Vagina (tissue), 2 donors: ENCODE data around the gene OTOGL. TPM values are rescaled to one million over a fixed set of nuclear protein-coding genes. Genes with fewer than 3 reads are reported as not detected.

Experiments used
- DNase-seq, 2 donors: peaks; one replicate each; pipeline ENCODE4 v3.0.0-alpha.2; 2017; ENCODE audit errors: extremely low spot score in 2 of 2
- H3K27ac ChIP-seq: fragments of 200-600 bp; sonication (generic); one replicate; pipeline ENCODE4 v1.5.1; 2019
- H3K27me3 ChIP-seq: fragments of 200-600 bp; sonication (generic); one replicate; pipeline ENCODE4 v1.5.1; 2019
- H3K36me3 ChIP-seq, 2 donors: fragments of 200-600 bp; sonication (generic); one replicate each; pipeline ENCODE4 v1.5.1; 2017 to 2019
- H3K4me1 ChIP-seq: fragments of 200-600 bp; sonication (generic); one replicate; pipeline ENCODE4 v1.5.1; 2019
- H3K4me3 ChIP-seq, 2 donors: fragments of 200-600 bp; sonication (generic); 1 replicate in 1 of 2; 2 replicates in 1 of 2; pipeline ENCODE4 v1.5.1; 2016 to 2019
- H3K9me3 ChIP-seq: fragments of 200-600 bp; sonication (generic); one replicate; pipeline ENCODE4 v1.5.1; 2019
- POLR2A ChIP-seq, 2 donors: fragments of 450-650 bp; IDR thresholded peaks; one replicate each; pipeline ENCODE4 v1.6.1; 2017; ENCODE audit warnings: antibody characterized with exemption in 2 of 2, mild to moderate bottlenecking in 2 of 2, moderate library complexity in 2 of 2
- POLR2AphosphoS5 ChIP-seq, 2 donors: sonication (generic); formaldehyde crosslinking; IDR thresholded peaks; one replicate each; pipeline ENCODE4 v1.9.0; 2017; ENCODE audit warnings: antibody characterized with exemption in 2 of 2, mild to moderate bottlenecking in 2 of 2, low read depth in 1 of 2; ENCODE audit not compliant: insufficient read depth in 1 of 2
- intact Hi-C: fragments of 100-400 bp; cut with DNase I; formaldehyde crosslinking; loops from one replicate; pipeline ENCODE4 v1.15.1; 2023
- total RNA-seq: library from RNA; depleted of rRNA; stranded (reverse); fragments of >200 nt; gene quantifications from one replicate; pipeline ENCODE4 v1.2.3, GENCODE V29; 2016
- TF ChIP-seq, protein P1 (sequence below), 3 experiments: fragments of 450-650 bp in 2 of 3; fragments of 200-600 bp in 1 of 3; sonication (generic) in 1 of 3; IDR thresholded peaks; one replicate each; pipeline ENCODE4 v1.5.1; 2017 to 2019; ENCODE audit warnings: antibody characterized with exemption in 3 of 3, mild to moderate bottlenecking in 2 of 3, moderate library complexity in 2 of 3

Gene OTOGL
- total RNA-seq, 1 donor from 2014 or later = under 0.01 TPM

DNA sequence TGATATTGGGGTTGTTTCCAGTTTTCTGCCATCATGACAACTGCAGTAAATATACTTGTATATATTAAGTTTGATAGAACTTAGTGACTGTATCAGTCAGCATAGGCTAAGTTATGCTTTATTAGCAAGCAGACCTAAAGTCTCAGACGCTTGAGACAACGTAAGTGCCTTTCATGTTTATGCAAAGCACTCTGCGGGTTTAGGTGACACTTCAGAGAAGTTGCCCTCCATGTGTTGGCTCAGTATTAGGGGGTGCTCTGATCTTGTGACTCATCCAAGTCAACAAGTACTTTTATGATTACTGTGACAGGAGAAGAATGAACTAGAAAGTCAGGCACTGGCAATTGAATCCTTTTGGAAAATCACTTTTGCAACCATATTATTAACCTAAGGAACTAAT is 13.3 kb upstream of the OTOGL start:
- H3K27me3 ChIP-seq = no peaks in the 10 kb centered on the region
- H3K36me3 ChIP-seq = no peaks in the 10 kb centered on the region
- intact Hi-C loops = no loop called here
- no peaks in the 10 kb centered on the region for H3K4me1 ChIP-seq
- TF ChIP-seq, protein P1, sequence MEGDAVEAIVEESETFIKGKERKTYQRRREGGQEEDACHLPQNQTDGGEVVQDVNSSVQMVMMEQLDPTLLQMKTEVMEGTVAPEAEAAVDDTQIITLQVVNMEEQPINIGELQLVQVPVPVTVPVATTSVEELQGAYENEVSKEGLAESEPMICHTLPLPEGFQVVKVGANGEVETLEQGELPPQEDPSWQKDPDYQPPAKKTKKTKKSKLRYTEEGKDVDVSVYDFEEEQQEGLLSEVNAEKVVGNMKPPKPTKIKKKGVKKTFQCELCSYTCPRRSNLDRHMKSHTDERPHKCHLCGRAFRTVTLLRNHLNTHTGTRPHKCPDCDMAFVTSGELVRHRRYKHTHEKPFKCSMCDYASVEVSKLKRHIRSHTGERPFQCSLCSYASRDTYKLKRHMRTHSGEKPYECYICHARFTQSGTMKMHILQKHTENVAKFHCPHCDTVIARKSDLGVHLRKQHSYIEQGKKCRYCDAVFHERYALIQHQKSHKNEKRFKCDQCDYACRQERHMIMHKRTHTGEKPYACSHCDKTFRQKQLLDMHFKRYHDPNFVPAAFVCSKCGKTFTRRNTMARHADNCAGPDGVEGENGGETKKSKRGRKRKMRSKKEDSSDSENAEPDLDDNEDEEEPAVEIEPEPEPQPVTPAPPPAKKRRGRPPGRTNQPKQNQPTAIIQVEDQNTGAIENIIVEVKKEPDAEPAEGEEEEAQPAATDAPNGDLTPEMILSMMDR (IDR thresholded peaks at IDR 0.05) = no peak
- H3K9me3 ChIP-seq = no peaks in the 10 kb centered on the region
- no peak overlapping the region for H3K4me3 ChIP-seq
- no peak overlapping the region for H3K27ac ChIP-seq
- no peak for DNase-seq

DNA sequence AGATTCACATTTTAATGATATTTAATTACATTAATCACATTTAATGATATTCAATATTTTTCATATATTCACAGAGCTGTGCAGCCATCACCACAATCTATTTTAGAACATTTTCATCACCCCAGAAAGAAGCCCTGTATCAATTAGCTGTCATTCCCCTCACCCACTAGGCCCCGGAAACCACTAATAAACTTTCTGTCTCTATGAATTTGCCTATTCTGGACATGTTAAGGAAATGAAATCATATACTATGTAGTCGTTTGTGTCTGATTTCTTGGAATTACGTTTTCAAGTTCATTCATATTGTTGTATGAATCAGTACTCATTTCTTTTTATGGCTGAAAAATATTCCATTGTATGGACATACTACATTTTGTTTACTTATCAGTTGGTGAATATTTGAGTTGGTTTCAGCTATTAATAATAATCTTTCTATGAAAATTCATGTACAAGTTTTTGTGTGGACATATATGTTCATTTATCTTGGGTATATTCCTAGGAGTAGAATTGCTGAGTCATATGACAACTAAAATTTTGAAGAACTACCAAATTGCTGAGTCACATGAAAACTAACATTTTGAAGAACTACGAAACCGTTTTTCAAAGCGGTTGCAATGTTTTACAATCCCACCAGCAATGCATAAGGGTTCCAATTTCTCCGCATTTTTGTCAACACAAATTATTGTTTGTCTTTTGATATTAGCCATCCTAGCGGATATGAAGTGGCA is 11.7 kb upstream of the OTOGL start:
- intact Hi-C loops = no loop called here
- Histone ChIP-seq H3K9me3 (no peaks in the 10 kb centered on the region), H3K27me3 (no peaks in the 10 kb centered on the region), H3K4me1 (no peaks in the 10 kb centered on the region), H3K27ac (no peak overlapping the region), H3K4me3 (no peak overlapping the region), H3K36me3 (no peaks in the 10 kb centered on the region)
- TF ChIP-seq POLR2AphosphoS5 (IDR thresholded peaks at IDR 0.05; ENCODE audit: insufficient read depth in 1 of 2, low read depth in 1 of 2) (no peak), POLR2A (IDR thresholded peaks at IDR 0.05) (no peak)
- no peak for DNase-seq

DNA sequence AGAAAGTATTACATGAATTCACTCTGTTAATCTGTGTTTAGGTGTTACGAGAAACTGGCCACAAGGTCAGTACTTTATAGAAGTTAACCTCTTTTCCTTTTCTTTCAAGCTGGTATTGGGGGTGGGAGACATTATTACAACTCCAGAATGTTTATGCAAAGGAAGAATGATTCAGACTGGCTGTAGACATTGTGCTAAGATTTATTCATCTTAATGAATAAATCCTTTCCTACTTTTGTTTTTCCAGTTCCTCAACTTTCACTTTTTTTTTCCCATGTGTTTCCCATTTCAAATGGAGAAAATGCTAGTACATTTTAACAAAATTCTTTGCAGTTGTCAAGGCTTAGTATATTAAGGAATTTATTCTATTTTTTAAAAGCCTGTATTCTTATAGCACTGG is 1.3 kb downstream of the OTOGL start:
- no peaks in the 10 kb centered on the region for H3K36me3 ChIP-seq
- no peak for DNase-seq
- no peaks in the 10 kb centered on the region for H3K27me3 ChIP-seq
- H3K4me1 ChIP-seq = peaks cover 14% of the 10 kb centered on the region
- no peaks in the 10 kb centered on the region for H3K9me3 ChIP-seq
- no peak overlapping the region for H3K27ac ChIP-seq
- intact Hi-C loops = no loop called here
- H3K4me3 ChIP-seq = no peak overlapping the region
- TF ChIP-seq POLR2A (IDR thresholded peaks at IDR 0.05) (no peak), POLR2AphosphoS5 (IDR thresholded peaks at IDR 0.05; ENCODE audit: insufficient read depth in 1 of 2, low read depth in 1 of 2) (no peak)
- TF ChIP-seq, protein P1 (IDR thresholded peaks at IDR 0.05) = no peak

DNA sequence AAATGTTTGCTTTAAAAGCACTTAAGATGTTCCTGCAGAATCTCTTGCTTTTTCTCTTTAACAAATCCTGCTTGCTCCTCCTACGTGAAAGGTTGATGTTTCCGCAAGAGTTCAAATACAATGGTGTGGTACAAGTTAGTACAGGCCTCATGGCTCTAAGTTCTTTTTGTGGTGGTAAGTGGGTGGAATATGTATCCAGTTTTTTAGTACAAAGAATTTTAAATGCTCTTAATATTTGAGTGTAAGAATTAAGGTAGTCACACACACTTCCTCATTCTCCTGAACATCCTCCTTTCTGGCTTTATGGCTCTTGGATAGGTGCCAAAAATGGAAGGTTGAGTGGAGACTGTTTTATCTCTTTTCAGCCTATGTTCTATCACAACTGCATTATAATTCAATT is 1.8 kb downstream of the OTOGL start:
- TF ChIP-seq POLR2A (IDR thresholded peaks at IDR 0.05) (no peak), POLR2AphosphoS5 (IDR thresholded peaks at IDR 0.05; ENCODE audit: insufficient read depth in 1 of 2, low read depth in 1 of 2) (no peak)
- TF ChIP-seq, protein P1 (IDR thresholded peaks at IDR 0.05) = no peak

DNA sequence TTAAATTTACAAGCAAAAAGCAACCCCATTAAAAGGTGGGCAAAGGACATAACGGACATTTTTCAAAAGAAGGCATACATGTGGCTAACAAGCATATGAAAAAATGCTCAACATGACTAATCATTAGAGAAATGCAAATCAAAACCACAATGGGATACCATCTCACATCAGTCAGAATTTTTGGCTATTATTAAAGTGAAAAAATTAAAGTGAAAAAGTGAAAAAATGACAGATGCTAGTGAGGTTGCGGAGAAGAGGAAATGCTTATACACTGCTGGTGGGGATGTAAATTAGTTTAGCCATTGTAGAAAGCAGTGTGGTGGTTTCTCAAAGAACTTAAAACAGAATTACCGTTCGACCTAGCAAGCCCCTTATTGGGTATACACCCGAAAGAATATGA is 7.9 kb downstream of the OTOGL start:
- H3K27me3 ChIP-seq = no peaks in the 10 kb centered on the region
- H3K4me1 ChIP-seq = no peaks in the 10 kb centered on the region
- no peaks in the 10 kb centered on the region for H3K36me3 ChIP-seq
- H3K4me3 ChIP-seq = no peak overlapping the region
- H3K27ac ChIP-seq = no peak overlapping the region
- TF ChIP-seq POLR2A (IDR thresholded peaks at IDR 0.05) (no peak), POLR2AphosphoS5 (IDR thresholded peaks at IDR 0.05; ENCODE audit: insufficient read depth in 1 of 2, low read depth in 1 of 2) (no peak)
- TF ChIP-seq, protein P1 (IDR thresholded peaks at IDR 0.05) = no peak
- no peaks in the 10 kb centered on the region for H3K9me3 ChIP-seq
- intact Hi-C loops = no loop called here
- no peak for DNase-seq

More for the DNA sequence above, 1.8 kb downstream of the OTOGL start:
- no peaks in the 10 kb centered on the region for H3K27me3 ChIP-seq
- H3K9me3 ChIP-seq = no peaks in the 10 kb centered on the region
- intact Hi-C loops = no loop called here
- no peak overlapping the region for H3K4me3 ChIP-seq
- H3K36me3 ChIP-seq = no peaks in the 10 kb centered on the region
- DNase-seq = no peak
- no peak overlapping the region for H3K27ac ChIP-seq
- peaks cover 14% of the 10 kb centered on the region for H3K4me1 ChIP-seq
